Measurements from ENCODE around the gene NOTUM. TPM values are rescaled to one million over a fixed set of nuclear protein-coding genes. Genes with fewer than 3 reads are reported as not detected.
A peak's percentile ranks its signal among the peaks of the same experiment; 100 is the strongest.
"Not testable (repeated sequence)": the region's sequence is repeated elsewhere in the genome, so short reads cannot be mapped to it uniquely, and the experiment has no call there.

Gene NOTUM
- total RNA-seq, 4 donors from 2014 or later = 0.89 to 3.5 (median 2.1) TPM

DNA sequence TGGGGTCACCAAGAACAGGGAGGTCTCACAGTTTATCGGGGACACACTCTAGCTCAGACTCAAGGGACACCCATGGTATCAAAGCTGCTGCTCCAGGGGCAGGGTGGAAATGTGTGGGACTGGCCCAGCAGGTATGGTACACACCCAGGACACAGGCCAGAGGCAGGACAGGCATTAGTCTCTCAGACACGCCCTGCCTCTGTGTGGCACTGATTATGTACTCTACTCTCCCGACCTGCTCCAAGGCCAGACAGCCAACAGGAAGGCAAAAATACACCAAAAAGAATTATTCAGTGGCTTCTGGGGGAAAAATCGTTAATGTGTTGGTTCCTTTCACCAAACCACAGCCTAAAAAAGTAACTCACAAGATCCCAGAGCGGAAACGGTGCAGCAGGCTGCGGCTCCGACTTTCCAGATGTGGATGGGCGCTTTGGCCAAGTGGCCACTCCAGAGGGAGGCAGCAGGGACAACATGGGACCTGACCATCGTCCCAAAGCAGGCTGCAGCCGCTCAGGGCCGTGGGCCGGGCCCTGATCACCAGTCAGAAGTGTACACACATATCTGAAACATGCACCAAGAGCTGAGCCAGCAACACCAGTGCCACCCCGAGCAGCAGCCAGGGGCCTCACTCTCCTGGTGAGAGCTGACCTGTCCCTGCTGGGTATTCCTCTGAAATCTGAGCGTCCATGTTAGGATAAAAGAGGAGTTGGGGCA, 42.0 kb downstream of the NOTUM start:
- intact Hi-C loops (cut with DNase I; ENCODE audit: low total_unique reads) = no loop called here

DNA sequence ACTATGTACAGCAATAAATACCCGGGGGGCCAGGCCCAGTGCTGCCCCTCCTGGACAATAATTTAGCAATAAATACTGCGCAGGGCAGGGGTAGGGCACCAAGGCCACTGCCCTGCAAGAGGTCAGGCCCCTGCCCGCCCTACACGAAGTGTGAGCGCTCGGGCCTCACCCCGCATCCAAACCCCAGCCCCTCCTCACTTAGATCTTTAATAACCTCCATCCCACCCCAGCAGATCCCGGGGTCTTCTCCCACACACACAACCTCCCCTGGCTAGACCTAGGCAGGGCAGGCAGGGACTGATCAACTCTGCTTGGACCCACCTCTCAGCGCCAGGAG, 42.7 kb downstream of the NOTUM start:
- WGBS, 2 donors = 31 to 37% methylated on average over 9 of the region's 9 CpGs
- intact Hi-C loops (cut with DNase I; ENCODE audit: low total_unique reads); H3K4me3 ChIP-seq (ENCODE audit: low read depth, poor library complexity, severe bottlenecking); DNase-seq (ENCODE audit: low spot score in 2 of 2): not testable (repeated sequence)

More for the DNA sequence above, 42.0 kb downstream of the NOTUM start:
- DNase-seq (ENCODE audit: low spot score in 2 of 2) = no peak
- no peak overlapping the region for H3K4me3 ChIP-seq (ENCODE audit: low read depth, poor library complexity, severe bottlenecking)
- TF ChIP-seq, protein P1, sequence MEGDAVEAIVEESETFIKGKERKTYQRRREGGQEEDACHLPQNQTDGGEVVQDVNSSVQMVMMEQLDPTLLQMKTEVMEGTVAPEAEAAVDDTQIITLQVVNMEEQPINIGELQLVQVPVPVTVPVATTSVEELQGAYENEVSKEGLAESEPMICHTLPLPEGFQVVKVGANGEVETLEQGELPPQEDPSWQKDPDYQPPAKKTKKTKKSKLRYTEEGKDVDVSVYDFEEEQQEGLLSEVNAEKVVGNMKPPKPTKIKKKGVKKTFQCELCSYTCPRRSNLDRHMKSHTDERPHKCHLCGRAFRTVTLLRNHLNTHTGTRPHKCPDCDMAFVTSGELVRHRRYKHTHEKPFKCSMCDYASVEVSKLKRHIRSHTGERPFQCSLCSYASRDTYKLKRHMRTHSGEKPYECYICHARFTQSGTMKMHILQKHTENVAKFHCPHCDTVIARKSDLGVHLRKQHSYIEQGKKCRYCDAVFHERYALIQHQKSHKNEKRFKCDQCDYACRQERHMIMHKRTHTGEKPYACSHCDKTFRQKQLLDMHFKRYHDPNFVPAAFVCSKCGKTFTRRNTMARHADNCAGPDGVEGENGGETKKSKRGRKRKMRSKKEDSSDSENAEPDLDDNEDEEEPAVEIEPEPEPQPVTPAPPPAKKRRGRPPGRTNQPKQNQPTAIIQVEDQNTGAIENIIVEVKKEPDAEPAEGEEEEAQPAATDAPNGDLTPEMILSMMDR (IDR thresholded peaks at IDR 0.05) = no peak
- TF ChIP-seq POLR2A (IDR thresholded peaks at IDR 0.05) = no peak
- WGBS, 2 donors = 75 to 81% methylated on average over 14 to 15 of the region's 15 CpGs

DNA sequence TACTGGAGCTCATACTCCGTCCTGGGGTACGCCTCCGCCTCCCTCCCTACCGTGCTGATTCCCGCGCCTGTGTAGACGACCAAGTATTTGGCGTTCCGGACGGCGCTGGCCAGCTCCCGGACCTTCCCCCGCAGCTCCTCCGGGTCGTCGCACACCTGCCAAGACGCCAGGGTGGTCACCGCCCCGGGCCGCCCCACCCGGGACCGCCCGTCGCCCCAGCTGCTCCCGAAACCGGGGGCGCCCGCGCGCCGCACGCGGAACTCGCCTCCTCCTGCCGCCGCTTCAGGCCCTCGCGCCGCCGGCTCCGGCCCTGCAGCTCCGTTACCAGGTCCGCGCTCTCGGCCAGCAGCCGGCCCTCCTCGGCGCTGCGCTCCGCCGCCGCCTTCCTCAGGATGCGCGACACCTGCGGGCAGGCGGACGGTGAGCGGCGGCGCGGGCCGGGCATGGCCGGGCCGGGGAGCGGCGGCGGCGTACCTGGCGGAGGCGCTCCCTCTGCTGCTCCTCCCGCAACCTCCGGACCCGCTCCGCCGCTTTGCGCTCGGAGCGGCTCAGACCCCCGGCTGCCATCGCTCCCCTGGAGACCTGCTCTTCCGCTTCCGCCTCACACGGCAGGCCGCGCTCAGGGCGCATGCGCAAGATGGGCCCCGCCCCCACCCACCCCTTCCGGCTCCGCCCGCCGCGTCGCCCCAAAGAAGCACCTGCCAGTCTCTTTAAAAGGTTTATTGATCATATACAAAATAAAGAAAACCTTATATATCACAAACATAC, 43.2 kb downstream of the NOTUM start, which contains the start of gene SIRT7:
SIRT7 (minus strand) TSS at position 612 of the 768 bp plus-strand sequence; CDS start at position 567, 45 bp downstream.
- 0 to 2% methylated on average over 65 to 70 of the region's 94 CpGs for WGBS, 2 donors
- intact Hi-C loops (cut with DNase I; ENCODE audit: low total_unique reads) = no loop called here
- no peak for TF ChIP-seq POLR2A (IDR thresholded peaks at IDR 0.05)
- TF ChIP-seq, protein P1 (IDR thresholded peaks at IDR 0.05) = no peak
- peak in 1 of 2 donors; percentile 92 for DNase-seq (ENCODE audit: low spot score in 2 of 2)
- H3K4me3 ChIP-seq (ENCODE audit: low read depth, poor library complexity, severe bottlenecking) = peak within 1 kb of the TSS; percentile 94

DNA sequence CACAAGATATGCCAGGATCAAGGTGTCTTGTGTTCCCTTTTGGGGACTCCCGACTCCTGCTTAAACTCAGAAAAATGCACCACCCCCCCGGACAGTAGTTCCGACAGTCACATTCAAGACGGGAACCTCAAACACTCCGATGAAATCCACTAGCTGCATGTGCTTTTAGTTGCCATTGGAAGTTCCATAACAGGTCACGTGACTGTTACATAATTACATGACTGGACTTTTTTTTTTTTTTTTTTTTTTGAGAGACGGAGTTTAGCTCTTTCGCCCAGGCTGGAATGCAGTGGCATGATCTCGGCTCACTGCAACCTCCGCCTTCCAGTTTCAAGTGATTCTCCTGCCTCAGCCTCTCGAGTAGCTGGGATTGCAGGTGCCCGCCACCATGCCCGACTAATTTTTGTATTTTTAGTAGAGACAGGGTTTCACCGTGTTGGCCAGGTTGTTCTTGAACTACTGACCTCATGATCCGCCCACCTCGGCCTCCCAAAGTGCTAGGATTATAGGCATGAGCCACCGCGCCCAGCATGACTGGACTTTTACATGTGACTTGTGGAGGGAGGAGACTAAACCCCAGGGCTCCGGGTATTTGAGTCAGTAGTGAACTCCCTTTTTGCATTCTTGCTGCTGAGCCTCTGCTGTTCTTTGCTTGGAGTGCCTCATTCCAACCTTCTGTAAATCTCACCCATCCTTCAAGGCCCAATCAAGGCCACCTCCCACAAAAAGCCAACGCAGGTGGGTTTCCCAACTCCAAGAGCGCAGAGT, 44.6 kb downstream of the NOTUM start:
- H3K4me3 ChIP-seq (ENCODE audit: low read depth, poor library complexity, severe bottlenecking) = no peak overlapping the region
- 66 to 68% methylated on average over 21 of the region's 21 CpGs for WGBS, 2 donors
- intact Hi-C loops (cut with DNase I; ENCODE audit: low total_unique reads) = no loop called here
- TF ChIP-seq, protein P1 (IDR thresholded peaks at IDR 0.05) = no peak
- TF ChIP-seq POLR2A (IDR thresholded peaks at IDR 0.05) = no peak
- no peak for DNase-seq (ENCODE audit: low spot score in 2 of 2)

DNA sequence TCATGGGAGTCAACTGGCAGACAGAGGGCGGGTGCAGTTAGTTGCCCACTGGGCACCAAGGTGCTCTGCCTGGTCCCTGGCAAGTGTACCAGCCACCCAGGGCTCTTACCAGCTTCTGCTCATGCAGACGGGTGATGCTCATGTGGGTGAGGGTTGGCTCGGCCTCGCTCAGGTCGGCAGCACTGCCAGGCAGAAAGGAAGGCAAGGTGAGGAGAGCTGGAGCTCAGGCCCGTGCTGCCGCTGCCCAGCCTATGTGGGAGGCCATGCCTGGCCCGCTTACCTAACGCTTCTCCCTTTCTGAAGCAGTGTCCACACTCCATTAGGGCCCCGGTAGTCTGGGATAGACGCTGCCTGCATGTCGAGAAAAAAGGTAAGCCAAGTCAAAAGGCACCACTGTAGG, 45.7 kb downstream of the NOTUM start:
- intact Hi-C loops (cut with DNase I; ENCODE audit: low total_unique reads) = no loop called here
- no peak for TF ChIP-seq POLR2A (IDR thresholded peaks at IDR 0.05)
- TF ChIP-seq, protein P1 (IDR thresholded peaks at IDR 0.05) = no peak
- no peak for DNase-seq (ENCODE audit: low spot score in 2 of 2)
- WGBS, 2 donors = 92 to 93% methylated on average over 12 of the region's 12 CpGs
- no peak overlapping the region for H3K4me3 ChIP-seq (ENCODE audit: low read depth, poor library complexity, severe bottlenecking)
